Activated naive CD8-positive, alpha-beta T cell treated with anti-CD3 and anti-CD28 coated beads, Interleukin-2, amount 50 U/mL, for 24 hours (primary cell): Measurements from ENCODE around the gene SORCS2.

ENCODE experiments used
- ATAC-seq: fragments of 150-1000 bp; cut with Tn5 transposase; one replicate; pipeline ENCODE4 v1.10.0; 2021
- DNase-seq: peaks from one replicate; pipeline ENCODE4 v3.0.0; 2021
- H3K27ac Mint-ChIP-seq: one replicate; pipeline ENCODE4 v1.8.0; 2021; ENCODE audit warnings: mild to moderate bottlenecking, mixed read lengths
- H3K27me3 Mint-ChIP-seq: one replicate; pipeline ENCODE4 v1.8.0; 2021; ENCODE audit warnings: mixed read lengths
- H3K36me3 Mint-ChIP-seq: one replicate; pipeline ENCODE4 v1.8.0; 2021; ENCODE audit warnings: low read depth, mixed read lengths
- H3K4me1 Mint-ChIP-seq: one replicate; pipeline ENCODE4 v1.8.0; 2021; ENCODE audit warnings: mixed read lengths
- H3K4me3 Mint-ChIP-seq: one replicate; pipeline ENCODE4 v1.8.0; 2021; ENCODE audit warnings: mild to moderate bottlenecking, moderate library complexity, mixed read lengths
- H3K9me3 Mint-ChIP-seq: one replicate; pipeline ENCODE4 v1.8.0; 2021; ENCODE audit warnings: mixed read lengths

The SORCS2 gene

GRCh38 chr4:7423391-7423790 lies 231.1 kb downstream of the SORCS2 start:
- Mint-ChIP-seq H3K36me3 (no peaks in the 10 kb centered on the region), H3K4me1 (no peaks in the 10 kb centered on the region), H3K27ac (no peak overlapping the region), H3K9me3 (peaks cover 2% of the 10 kb centered on the region), H3K27me3 (no peaks in the 10 kb centered on the region), H3K4me3 (no peak overlapping the region)
- ATAC-seq, result no peak
- DNase-seq, result no peak

- DNase-seq (no peak), ATAC-seq (no peak)
- Mint-ChIP-seq H3K4me1 (no peaks in the 10 kb centered on the region), H3K9me3 (no peaks in the 10 kb centered on the region), H3K27me3 (no peaks in the 10 kb centered on the region), H3K4me3 (no peak overlapping the region), H3K36me3 (no peaks in the 10 kb centered on the region), H3K27ac (no peak overlapping the region)
Observed at GRCh38 chr4:7423801-7424552, 231.6 kb downstream of the SORCS2 start.

- ATAC-seq, result no peak
Observed at GRCh38 chr4:7424553-7425111, 232.3 kb downstream of the SORCS2 start.

GRCh38 chr4:7425124-7425523 lies 232.8 kb downstream of the SORCS2 start:
- Mint-ChIP-seq H3K4me3 (no peak overlapping the region), H3K9me3 (no peaks in the 10 kb centered on the region), H3K4me1 (no peaks in the 10 kb centered on the region), H3K36me3 (no peaks in the 10 kb centered on the region), H3K27ac (no peak overlapping the region), H3K27me3 (no peaks in the 10 kb centered on the region)
- no peak for ATAC-seq
- DNase-seq, result no peak

More at GRCh38 chr4:7424553-7425111, 232.3 kb downstream of the SORCS2 start:
- no peaks in the 10 kb centered on the region for H3K9me3 Mint-ChIP-seq
- H3K27ac Mint-ChIP-seq, result no peak overlapping the region
- no peak overlapping the region for H3K4me3 Mint-ChIP-seq
- no peaks in the 10 kb centered on the region for H3K4me1 Mint-ChIP-seq
- H3K27me3 Mint-ChIP-seq, result no peaks in the 10 kb centered on the region
- DNase-seq, result no peak
- H3K36me3 Mint-ChIP-seq, result no peaks in the 10 kb centered on the region

- Mint-ChIP-seq H3K4me3 (no peak overlapping the region), H3K27me3 (no peaks in the 10 kb centered on the region), H3K36me3 (no peaks in the 10 kb centered on the region), H3K27ac (no peak overlapping the region), H3K4me1 (no peaks in the 10 kb centered on the region), H3K9me3 (no peaks in the 10 kb centered on the region)
- no peak for ATAC-seq
- no peak for DNase-seq
Observed at GRCh38 chr4:7425591-7426468, 233.5 kb downstream of the SORCS2 start.

GRCh38 chr4:7426525-7427171 lies 234.3 kb downstream of the SORCS2 start:
- Mint-ChIP-seq H3K9me3 (no peaks in the 10 kb centered on the region), H3K27ac (no peak overlapping the region), H3K4me3 (no peak overlapping the region), H3K27me3 (no peaks in the 10 kb centered on the region), H3K36me3 (no peaks in the 10 kb centered on the region), H3K4me1 (no peaks in the 10 kb centered on the region)
- no peak for ATAC-seq
- DNase-seq, result no peak

- H3K27ac Mint-ChIP-seq, result no peak overlapping the region
- no peaks in the 10 kb centered on the region for H3K4me1 Mint-ChIP-seq
- DNase-seq (no peak), ATAC-seq (no peak)
- no peaks in the 10 kb centered on the region for H3K9me3 Mint-ChIP-seq
- no peaks in the 10 kb centered on the region for H3K27me3 Mint-ChIP-seq
- H3K4me3 Mint-ChIP-seq, result no peak overlapping the region
- H3K36me3 Mint-ChIP-seq, result no peaks in the 10 kb centered on the region
Observed at GRCh38 chr4:7427361-7427760, 235.0 kb downstream of the SORCS2 start.

GRCh38 chr4:7427831-7428260 lies 235.5 kb downstream of the SORCS2 start:
- DNase-seq, result no peak
- H3K9me3 Mint-ChIP-seq, result no peaks in the 10 kb centered on the region

GRCh38 chr4:7428261-7429068 lies 236.1 kb downstream of the SORCS2 start:
- no peak overlapping the region for H3K4me3 Mint-ChIP-seq
- H3K27ac Mint-ChIP-seq, result no peak overlapping the region
- ATAC-seq, result no peak
- H3K4me1 Mint-ChIP-seq, result no peaks in the 10 kb centered on the region
- no peaks in the 10 kb centered on the region for H3K9me3 Mint-ChIP-seq
- DNase-seq, result no peak
- no peaks in the 10 kb centered on the region for H3K27me3 Mint-ChIP-seq
- H3K36me3 Mint-ChIP-seq, result no peaks in the 10 kb centered on the region

More at GRCh38 chr4:7427831-7428260, 235.5 kb downstream of the SORCS2 start:
- ATAC-seq, result no peak
- no peak overlapping the region for H3K27ac Mint-ChIP-seq
- H3K36me3 Mint-ChIP-seq, result no peaks in the 10 kb centered on the region
- H3K4me1 Mint-ChIP-seq, result no peaks in the 10 kb centered on the region
- H3K4me3 Mint-ChIP-seq, result no peak overlapping the region
- no peaks in the 10 kb centered on the region for H3K27me3 Mint-ChIP-seq

GRCh38 chr4:7429069-7429416 lies 236.7 kb downstream of the SORCS2 start:
- Mint-ChIP-seq H3K4me1 (no peaks in the 10 kb centered on the region), H3K27ac (no peak overlapping the region), H3K36me3 (no peaks in the 10 kb centered on the region), H3K27me3 (no peaks in the 10 kb centered on the region), H3K9me3 (no peaks in the 10 kb centered on the region), H3K4me3 (no peak overlapping the region)
- DNase-seq, result no peak
- no peak for ATAC-seq

- Mint-ChIP-seq H3K9me3 (no peaks in the 10 kb centered on the region), H3K4me3 (no peak overlapping the region), H3K27me3 (no peaks in the 10 kb centered on the region), H3K36me3 (no peaks in the 10 kb centered on the region), H3K27ac (no peak overlapping the region), H3K4me1 (no peaks in the 10 kb centered on the region)
- ATAC-seq (no peak), DNase-seq (no peak)
Observed at GRCh38 chr4:7429601-7430078, 237.3 kb downstream of the SORCS2 start.

- ATAC-seq (no peak), DNase-seq (no peak)
- Mint-ChIP-seq H3K9me3 (no peaks in the 10 kb centered on the region), H3K27me3 (no peaks in the 10 kb centered on the region), H3K36me3 (no peaks in the 10 kb centered on the region), H3K4me3 (no peak overlapping the region), H3K27ac (no peak overlapping the region), H3K4me1 (no peaks in the 10 kb centered on the region)
Observed at GRCh38 chr4:7430368-7430964, 238.1 kb downstream of the SORCS2 start.

- Mint-ChIP-seq H3K27ac (no peak overlapping the region), H3K9me3 (no peaks in the 10 kb centered on the region), H3K27me3 (no peaks in the 10 kb centered on the region), H3K36me3 (no peaks in the 10 kb centered on the region), H3K4me1 (no peaks in the 10 kb centered on the region), H3K4me3 (no peak overlapping the region)
- ATAC-seq (no peak), DNase-seq (no peak)
Observed at GRCh38 chr4:7430965-7431695, 238.8 kb downstream of the SORCS2 start.
